HG03521 (cell line): ENCODE data around the gene IL18R1.
"Not testable (repeated sequence)": the region's sequence is repeated elsewhere in the genome, so short reads cannot be mapped to it uniquely, and the experiment has no call there.

Source experiments
- ATAC-seq: cut with Tn5 transposase; IDR thresholded peaks from one replicate; pipeline ENCODE4 v1.9.1; 2021; ENCODE audit warnings: mild to moderate bottlenecking, moderate library complexity; ENCODE audit not compliant: unreplicated experiment

The IL18R1 gene, protein sequence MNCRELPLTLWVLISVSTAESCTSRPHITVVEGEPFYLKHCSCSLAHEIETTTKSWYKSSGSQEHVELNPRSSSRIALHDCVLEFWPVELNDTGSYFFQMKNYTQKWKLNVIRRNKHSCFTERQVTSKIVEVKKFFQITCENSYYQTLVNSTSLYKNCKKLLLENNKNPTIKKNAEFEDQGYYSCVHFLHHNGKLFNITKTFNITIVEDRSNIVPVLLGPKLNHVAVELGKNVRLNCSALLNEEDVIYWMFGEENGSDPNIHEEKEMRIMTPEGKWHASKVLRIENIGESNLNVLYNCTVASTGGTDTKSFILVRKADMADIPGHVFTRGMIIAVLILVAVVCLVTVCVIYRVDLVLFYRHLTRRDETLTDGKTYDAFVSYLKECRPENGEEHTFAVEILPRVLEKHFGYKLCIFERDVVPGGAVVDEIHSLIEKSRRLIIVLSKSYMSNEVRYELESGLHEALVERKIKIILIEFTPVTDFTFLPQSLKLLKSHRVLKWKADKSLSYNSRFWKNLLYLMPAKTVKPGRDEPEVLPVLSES

GRCh38 chr2:102355526-102356380 lies at the start of gene IL18R1:
IL18R1 (plus strand) TSS chr2:102355796; CDS start chr2:102362661, 6,865 bp downstream.
- peak; percentile 89 for ATAC-seq

DNA sequence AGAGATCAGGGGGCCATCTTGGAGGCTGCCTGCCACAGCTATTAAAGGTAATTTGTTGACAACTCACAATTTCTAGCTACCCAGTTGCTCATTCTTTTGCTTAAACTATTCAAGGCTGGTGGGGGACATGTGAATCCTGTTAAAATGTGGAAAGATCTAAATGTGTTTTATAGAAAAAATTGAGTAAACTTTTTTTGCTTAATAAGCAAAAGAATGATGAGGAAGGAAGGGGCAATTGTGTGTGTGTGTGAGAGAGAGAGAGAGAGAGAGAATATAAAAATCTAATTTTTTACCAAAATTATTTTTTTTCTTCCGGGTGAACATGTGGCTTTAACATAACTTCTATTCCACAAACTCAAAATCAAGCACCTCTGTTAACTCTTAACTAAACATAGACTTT lies 49.5 kb upstream of the IL18R1 start:
- no peak for ATAC-seq

DNA sequence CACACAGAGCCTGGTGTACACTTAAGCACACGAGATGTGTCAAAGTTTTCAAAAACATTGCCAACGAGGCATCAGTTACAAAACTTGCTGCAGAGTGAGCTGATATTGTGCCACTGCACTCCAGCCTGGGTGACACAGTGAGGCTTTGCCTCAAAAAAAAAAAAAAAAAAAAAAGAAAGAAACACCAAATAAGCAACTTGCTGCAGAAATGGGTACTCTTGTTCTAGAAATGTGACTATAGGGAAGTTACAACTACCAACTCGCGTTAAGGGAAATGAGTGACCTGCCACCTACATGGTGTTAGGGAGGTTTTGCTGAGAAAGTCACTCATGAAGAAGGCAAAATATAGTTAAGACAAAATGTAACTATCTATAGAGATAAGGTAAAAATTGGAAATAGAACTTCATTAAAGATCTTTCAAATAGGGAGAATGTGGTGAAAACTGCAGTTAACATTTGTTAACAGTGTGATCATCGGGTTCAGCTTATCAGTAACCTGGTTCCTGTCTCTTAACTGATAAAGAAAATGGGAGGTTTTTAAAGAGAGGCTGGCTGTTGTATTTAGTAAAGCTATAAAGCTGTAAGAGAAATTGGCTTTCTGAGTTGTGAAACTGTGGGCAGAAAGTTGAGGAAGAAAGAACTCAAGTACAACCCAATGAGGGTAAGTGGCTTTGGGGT lies 44.5 kb upstream of the IL18R1 start, which contains the start of gene IL1RL1:
Gene IL1RL1, plus strand, starts transcription at position 600 of the 677 bp plus-strand sequence. CDS start 26,702 bp downstream, outside the sequence.
- ATAC-seq = no peak

- ATAC-seq = no peak
These were observed 42.6 kb upstream of the IL18R1 start for GRCh38 chr2:102313025-102313424.

- ATAC-seq = no peak
These were observed 42.1 kb upstream of the IL18R1 start for GRCh38 chr2:102313471-102313870.

- no peak for ATAC-seq
These were observed 41.6 kb upstream of the IL18R1 start for GRCh38 chr2:102313950-102314349.

DNA sequence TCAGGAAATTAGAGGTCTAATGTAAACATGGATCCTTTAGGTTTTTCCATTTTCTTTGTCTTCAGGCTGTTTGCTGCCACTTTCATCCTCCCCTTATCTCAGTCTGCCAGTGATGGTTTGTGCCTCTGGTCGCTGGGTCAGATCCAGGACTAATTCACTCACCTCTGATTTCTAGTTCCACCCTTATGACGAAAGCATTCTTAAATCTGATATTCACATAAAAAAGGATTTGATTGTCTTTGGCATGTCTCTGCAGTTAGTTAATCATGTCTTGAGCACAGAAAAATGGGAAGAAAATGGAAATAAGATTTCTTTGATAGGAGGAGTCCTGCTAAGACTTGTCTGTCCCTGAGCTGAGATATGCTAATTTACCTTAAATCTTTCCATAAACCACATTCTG lies 39.7 kb upstream of the IL18R1 start:
- ATAC-seq = no peak

DNA sequence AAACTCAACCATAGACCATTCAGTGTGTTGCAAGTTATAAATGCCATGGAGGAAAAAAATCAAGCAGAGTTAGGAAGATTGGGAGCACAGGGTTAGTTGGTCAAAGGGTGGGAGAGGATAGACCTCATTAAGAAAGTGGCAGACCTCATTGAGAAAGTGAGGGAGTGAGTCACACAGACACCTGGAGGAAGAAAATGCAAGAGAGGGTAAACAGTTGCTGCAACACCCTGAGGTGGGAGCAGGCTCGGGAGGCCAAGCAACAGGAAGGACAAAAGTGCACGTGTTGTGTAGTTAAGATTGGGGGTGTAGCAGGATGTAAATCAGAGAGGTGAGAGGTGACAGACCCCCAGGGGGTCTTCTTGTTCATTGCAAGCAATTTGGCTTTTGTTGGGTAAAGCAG lies 37.9 kb upstream of the IL18R1 start:
- ATAC-seq = no peak

- no peak for ATAC-seq
These were observed 37.2 kb upstream of the IL18R1 start for GRCh38 chr2:102318437-102318836.

- ATAC-seq = no peak
These were observed 33.5 kb upstream of the IL18R1 start for GRCh38 chr2:102321941-102322719.

- not testable (repeated sequence) for ATAC-seq
These were observed 30.7 kb upstream of the IL18R1 start for GRCh38 chr2:102324914-102325313.

- no peak for ATAC-seq
These were observed 24.1 kb upstream of the IL18R1 start for GRCh38 chr2:102331311-102331980.

- no peak for ATAC-seq
These were observed 21.1 kb upstream of the IL18R1 start for GRCh38 chr2:102334486-102334885.

- no peak for ATAC-seq
These were observed 19.7 kb upstream of the IL18R1 start for GRCh38 chr2:102335871-102336366.

DNA sequence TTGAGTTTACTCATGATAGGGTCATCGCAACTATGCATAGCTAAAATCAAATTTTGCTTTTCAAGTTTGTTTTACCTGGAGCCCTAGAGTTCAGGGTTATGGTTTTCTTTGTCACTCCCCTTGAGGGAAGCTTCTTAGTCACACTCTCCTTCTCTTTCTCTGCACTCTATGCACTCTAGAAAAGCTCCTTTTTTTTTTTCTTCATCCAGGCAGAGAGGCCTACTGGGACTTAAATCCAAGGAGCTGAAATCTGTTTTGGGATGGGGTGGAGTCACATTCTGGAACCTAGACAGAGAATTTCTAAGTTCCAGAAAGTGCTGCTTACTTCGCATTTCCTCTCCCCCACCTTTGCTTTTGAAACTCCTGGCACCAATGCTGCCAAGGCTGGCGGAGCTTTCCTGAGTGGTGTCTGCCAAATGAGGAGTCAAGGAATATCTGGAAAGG lies 19.1 kb upstream of the IL18R1 start:
- no peak for ATAC-seq

DNA sequence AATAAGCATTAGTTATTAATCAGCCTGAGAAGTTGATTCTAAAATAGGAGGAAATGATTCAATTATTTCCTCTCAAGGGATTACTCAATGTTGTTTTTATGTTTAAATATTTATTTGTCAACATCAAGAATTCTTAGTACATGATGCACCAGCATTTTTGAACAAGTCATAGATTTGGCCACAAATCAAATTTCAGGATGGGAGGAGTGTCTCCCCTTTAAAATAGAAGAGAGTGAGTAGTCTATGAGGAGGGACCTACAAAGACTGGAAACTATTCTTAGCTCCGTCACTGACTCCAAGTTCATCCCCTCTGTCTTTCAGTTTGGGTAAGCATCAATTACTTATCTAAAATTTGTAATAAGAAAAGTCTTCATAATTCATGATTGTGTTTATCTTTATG lies 18.6 kb upstream of the IL18R1 start:
- no peak for ATAC-seq

DNA sequence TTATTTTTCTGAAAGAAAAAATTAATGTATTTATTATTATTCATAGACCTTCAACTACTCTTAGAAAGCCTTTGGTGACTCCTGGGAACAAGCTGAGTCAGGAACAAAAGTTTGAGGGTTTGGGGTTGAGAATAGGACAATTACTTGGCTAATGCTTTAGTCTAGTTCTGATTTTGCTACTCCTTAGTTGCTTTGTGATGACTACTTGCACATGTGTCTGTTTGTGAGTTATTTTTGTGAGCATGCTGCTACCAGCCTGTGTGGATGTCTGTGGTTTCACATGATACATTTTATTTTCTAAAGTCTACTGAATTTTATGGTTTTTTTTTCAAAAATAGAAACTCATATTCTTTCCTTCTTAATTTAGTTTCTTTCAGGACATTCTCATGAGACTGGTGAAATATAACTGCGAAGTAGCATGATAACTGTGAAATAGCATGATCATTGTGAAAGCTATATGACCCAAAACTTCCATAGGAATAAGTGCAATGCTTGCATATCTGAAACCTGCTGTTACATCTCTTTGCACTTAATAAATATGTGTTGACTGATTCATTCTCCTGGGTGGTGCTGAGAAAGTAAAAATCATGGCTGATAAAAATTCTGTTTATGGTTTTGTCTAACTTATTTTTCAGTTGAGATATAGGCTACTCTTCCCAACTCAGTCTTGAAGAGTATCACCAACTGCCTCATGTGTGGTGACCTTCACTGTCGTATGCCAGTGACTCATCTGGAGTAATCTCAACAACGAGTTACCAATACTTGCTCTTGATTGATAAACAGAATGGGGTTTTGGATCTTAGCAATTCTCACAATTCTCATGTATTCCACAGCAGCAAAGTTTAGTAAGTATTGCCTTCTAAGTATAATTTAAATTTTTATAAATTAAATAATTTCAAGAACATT lies 17.9 kb upstream of the IL18R1 start:
- no peak for ATAC-seq

- no peak for ATAC-seq
These were observed 14.8 kb upstream of the IL18R1 start for GRCh38 chr2:102340778-102341177.
